Lower leg skin (tissue), 4 donors: ENCODE measurements around the gene MAGEA11. TPM values are rescaled to one million over a fixed set of nuclear protein-coding genes. Genes with fewer than 3 reads are reported as not detected.
"Not testable (repeated sequence)": the region's sequence is repeated elsewhere in the genome, so short reads cannot be mapped to it uniquely, and the experiment has no call there.

Experiments used
- DNase-seq, 2 donors: peaks; one replicate each; pipeline ENCODE4 v3.0.0-alpha.2; 2019; ENCODE audit warnings: low spot score in 2 of 2
- H3K4me3 ChIP-seq: fragments of 200-600 bp; sonication (generic); 2 replicates; pipeline ENCODE4 v1.5.1; 2017; ENCODE audit warnings: mild to moderate bottlenecking, low read depth; ENCODE audit not compliant: poor library complexity, severe bottlenecking
- POLR2A ChIP-seq, 2 donors: fragments of 450-650 bp; IDR thresholded peaks; one replicate each; pipeline ENCODE4 v1.6.1; 2016 to 2017; ENCODE audit warnings: antibody characterized with exemption in 2 of 2, mild to moderate bottlenecking in 1 of 2, moderate library complexity in 1 of 2
- WGBS, 2 donors: methylation state at CpG; one replicate each; pipeline ENCODE4 v1.1.5; 2018; 5-methylcytosine and 5-hydroxymethylcytosine counted together
- intact Hi-C: fragments of 100-400 bp; cut with DNase I; formaldehyde crosslinking; loops from one replicate; pipeline ENCODE4 v1.15.0; 2023; ENCODE audit warnings: low total_unique reads
- total RNA-seq, 4 donors: library from RNA; depleted of rRNA; stranded (reverse); fragments of >200 nt; gene quantifications; one replicate each; pipeline ENCODE4 v1.1.0, GENCODE V29; 2016
- TF ChIP-seq, protein P1 (sequence below), 3 donors: fragments of 450-650 bp; IDR thresholded peaks; one replicate each; pipeline ENCODE4 v1.5.1; 2016; ENCODE audit warnings: antibody characterized with exemption in 3 of 3, mild to moderate bottlenecking in 3 of 3, moderate library complexity in 2 of 3

MAGEA11 gene
- total RNA-seq = under 1 TPM in 1 of 4 donors, not detected in 3; 0.13 TPM

GRCh38 chrX:149711545-149712236 is at the start of gene MAGEA11:
Gene MAGEA11, plus strand, starts transcription at chrX:149712060. Its CDS starts 1,100 bp downstream, at chrX:149713160.
- DNase-seq = no peak
- H3K4me3 ChIP-seq = no peak within 1 kb of the TSS
- TF ChIP-seq POLR2A (IDR thresholded peaks at IDR 0.05) = no peak
- TF ChIP-seq, protein P1, sequence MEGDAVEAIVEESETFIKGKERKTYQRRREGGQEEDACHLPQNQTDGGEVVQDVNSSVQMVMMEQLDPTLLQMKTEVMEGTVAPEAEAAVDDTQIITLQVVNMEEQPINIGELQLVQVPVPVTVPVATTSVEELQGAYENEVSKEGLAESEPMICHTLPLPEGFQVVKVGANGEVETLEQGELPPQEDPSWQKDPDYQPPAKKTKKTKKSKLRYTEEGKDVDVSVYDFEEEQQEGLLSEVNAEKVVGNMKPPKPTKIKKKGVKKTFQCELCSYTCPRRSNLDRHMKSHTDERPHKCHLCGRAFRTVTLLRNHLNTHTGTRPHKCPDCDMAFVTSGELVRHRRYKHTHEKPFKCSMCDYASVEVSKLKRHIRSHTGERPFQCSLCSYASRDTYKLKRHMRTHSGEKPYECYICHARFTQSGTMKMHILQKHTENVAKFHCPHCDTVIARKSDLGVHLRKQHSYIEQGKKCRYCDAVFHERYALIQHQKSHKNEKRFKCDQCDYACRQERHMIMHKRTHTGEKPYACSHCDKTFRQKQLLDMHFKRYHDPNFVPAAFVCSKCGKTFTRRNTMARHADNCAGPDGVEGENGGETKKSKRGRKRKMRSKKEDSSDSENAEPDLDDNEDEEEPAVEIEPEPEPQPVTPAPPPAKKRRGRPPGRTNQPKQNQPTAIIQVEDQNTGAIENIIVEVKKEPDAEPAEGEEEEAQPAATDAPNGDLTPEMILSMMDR (IDR thresholded peaks at IDR 0.05) = no peak
- 80 to 93% methylated on average over 5 to 29 of the region's 29 CpGs for WGBS, 2 donors
- intact Hi-C loops = no loop called here

DNA sequence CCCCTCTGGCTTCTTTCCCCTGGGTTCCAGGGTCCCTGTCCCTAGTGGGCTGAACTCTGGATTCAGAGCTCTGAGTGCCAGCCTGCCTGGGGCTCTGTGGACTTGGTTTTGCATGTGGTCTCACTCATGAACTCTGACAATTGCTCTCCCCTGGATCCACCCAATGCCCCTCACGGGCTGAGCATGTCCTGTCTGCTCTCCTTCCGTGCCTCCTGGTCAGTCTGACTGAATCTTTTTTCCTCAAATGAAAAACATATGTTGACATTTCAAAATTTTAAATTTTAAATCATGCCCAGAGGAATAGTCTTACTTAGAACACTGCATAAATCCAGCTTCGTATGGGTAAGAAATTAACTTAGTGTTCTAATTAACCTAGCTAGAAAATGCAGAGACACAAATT is 36.8 kb upstream of the MAGEA11 start:
- no CpG with 5 or more reads among the region's 3 CpGs for WGBS, 2 donors
- DNase-seq, intact Hi-C loops, H3K4me3 ChIP-seq: not testable (repeated sequence)

DNA sequence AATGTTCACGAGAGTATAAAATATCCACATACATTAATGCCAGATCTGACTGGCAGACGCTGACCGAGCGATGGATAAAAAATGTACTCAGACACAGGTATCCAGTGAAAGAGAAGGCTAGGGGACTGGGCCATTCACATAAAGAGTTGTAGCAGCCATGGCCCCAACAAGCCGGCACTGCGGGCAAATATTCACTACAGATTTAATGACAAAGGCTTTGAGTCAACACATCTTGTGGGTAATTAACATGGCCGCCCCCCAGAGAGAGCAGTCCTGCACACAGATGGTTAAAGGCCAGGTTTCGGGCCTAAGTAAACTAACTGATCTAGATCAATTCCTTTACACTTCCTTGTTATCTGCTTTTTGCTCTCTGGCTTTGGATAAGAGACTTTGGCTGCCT is 36.3 kb upstream of the MAGEA11 start:
- H3K4me3 ChIP-seq, DNase-seq, intact Hi-C loops: not testable (repeated sequence)
- WGBS, 2 donors = 66 to 79% methylated on average over 4 of the region's 8 CpGs

GRCh38 chrX:149679164-149679678 is 32.6 kb upstream of the MAGEA11 start:
- DNase-seq, H3K4me3 ChIP-seq, intact Hi-C loops: not testable (repeated sequence)
- no CpG with 5 or more reads among the region's 4 CpGs for WGBS, 2 donors

DNA sequence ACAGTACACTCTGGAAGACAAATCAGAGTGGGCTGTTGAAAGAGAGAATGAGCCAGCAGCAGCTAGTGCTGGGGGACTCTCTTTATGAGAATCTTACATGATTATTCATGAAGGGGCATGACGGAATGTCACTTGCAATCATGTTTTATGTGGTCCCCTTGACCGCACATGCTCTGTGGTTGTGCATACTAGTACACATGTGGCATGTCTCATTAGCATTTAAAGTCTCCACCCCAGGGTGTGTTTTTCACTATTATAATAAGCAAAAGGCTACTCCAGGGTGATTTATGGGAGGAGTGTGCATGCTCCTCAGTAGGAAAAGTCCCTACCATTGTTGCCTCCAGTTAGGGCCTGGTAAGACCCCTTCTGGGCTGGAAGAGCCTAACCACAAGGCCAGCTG is 30.7 kb upstream of the MAGEA11 start:
- intact Hi-C loops = no loop called here
- no peak for DNase-seq
- H3K4me3 ChIP-seq = no peak overlapping the region
- no peak for TF ChIP-seq POLR2A (IDR thresholded peaks at IDR 0.05)
- TF ChIP-seq, protein P1 (IDR thresholded peaks at IDR 0.05) = no peak
- 91 to 100% methylated on average over 1 to 2 of the region's 2 CpGs for WGBS, 2 donors

- DNase-seq = no peak
- TF ChIP-seq POLR2A (IDR thresholded peaks at IDR 0.05) = no peak
- TF ChIP-seq, protein P1 (IDR thresholded peaks at IDR 0.05) = no peak
- no peak overlapping the region for H3K4me3 ChIP-seq
- WGBS, 2 donors = 69 to 71% methylated on average over 3 of the region's 3 CpGs
- intact Hi-C loops = no loop called here
Measured at GRCh38 chrX:149682031-149682430, 29.8 kb upstream of the MAGEA11 start.

DNA sequence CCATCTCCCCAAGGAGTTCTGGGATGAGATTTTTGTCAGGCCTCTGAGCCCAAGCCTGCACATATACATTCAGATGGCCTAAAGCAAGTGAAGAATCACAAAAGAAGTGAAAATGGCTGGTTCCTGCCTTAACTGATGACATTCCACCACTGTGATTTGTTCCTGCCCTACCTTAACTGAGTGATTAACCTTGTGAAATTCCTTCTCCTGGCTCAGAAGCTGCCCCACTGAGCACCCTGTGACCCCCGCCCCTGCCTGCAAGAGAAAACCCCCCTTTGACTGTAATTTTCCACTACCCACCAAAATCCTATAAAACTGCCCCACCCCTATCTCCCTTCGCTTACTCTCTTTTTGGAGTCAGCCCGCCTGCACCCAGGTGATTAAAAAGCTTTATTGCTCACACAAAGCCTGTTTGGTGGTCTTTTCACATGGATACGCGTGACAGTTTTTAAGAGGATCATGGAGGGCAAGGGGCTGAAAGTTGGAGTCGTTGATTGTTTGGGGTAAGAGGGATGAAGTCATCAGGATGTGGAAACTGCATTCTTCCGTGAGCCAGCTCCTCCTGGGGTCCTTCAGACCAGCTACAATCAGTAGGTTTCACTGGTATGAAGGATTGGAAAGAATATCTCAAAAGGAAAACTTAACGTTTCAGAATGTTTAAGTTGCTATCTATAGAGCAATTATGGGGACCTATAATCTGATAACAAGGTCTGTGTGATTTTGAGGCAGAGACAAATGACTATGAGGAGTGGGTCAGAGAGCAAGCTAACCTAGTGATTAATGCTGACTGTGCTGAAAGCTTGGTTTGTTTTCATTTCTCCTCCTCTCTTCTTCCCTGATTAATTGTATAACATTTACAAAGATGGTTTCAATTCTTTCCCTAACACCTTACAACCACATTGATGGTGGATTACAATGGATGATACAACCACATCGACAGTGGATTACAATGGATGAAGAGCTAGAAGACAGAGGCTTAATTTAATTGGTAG is 28.6 kb upstream of the MAGEA11 start:
- H3K4me3 ChIP-seq = no peak overlapping the region
- TF ChIP-seq, protein P1 (IDR thresholded peaks at IDR 0.05) = no peak
- no peak for TF ChIP-seq POLR2A (IDR thresholded peaks at IDR 0.05)
- DNase-seq = no peak
- WGBS, 2 donors = 52 to 73% methylated on average over 9 of the region's 9 CpGs
- intact Hi-C loops = no loop called here
